KOPT-K1 (cell line): Measurements from ENCODE around the gene KCTD10.
"Not testable (repeated sequence)": the region's sequence is repeated elsewhere in the genome, so short reads cannot be mapped to it uniquely, and the experiment has no call there.

ENCODE experiments used
- H3K27ac ChIP-seq: fragments of 200-600 bp; sonication (generic); 2 replicates; pipeline ENCODE4 v1.5.1; 2016; ENCODE audit warnings: antibody characterized with exemption, mild to moderate bottlenecking, low read depth, low read length; ENCODE audit not compliant: poor library complexity, severe bottlenecking
- H3K36me3 ChIP-seq: fragments of 200-600 bp; sonication (generic); 2 replicates; pipeline ENCODE4 v1.5.1; 2017; ENCODE audit warnings: antibody characterized with exemption, mild to moderate bottlenecking, low read length, moderate library complexity; ENCODE audit not compliant: insufficient read depth
- H3K9me3 ChIP-seq: fragments of 200-600 bp; sonication (generic); 2 replicates; pipeline ENCODE4 v1.5.1; 2017; ENCODE audit warnings: antibody characterized with exemption, low read length, mild to moderate bottlenecking; ENCODE audit not compliant: insufficient read depth, poor library complexity, severe bottlenecking

Gene KCTD10

DNA sequence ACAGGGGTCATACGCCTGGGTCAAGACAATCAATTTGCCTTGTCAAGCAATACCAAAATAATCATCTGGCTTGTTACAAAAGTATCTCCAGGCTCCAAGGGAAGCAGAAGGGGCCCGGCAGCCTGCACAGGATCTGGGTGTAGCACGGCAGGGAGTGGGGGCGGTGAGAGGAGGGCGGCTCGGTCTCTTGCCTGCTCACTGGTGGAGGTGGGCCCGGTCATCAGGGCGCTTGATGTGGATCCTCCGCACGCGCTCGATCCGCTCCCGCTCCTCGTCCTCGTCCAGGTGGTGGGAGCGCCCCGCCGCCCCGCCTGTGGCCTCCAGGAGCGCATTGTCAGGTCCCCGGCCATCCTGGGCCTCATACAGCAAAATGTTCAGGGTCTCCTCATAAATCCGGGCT, 25.7 kb downstream of the KCTD10 start:
- Histone ChIP-seq H3K9me3 (no peaks in the 10 kb centered on the region), H3K27ac (no peak overlapping the region), H3K36me3 (peaks cover 96% of the 10 kb centered on the region)

- Histone ChIP-seq H3K9me3 (no peaks in the 10 kb centered on the region), H3K36me3 (peaks cover 92% of the 10 kb centered on the region), H3K27ac (no peak overlapping the region)
These were observed 26.1 kb downstream of the KCTD10 start for GRCh38 chr12:109450980-109451379.

GRCh38 chr12:109449845-109450532, 27.1 kb downstream of the KCTD10 start:
- no peak overlapping the region for H3K27ac ChIP-seq
- no peaks in the 10 kb centered on the region for H3K9me3 ChIP-seq
- H3K36me3 ChIP-seq, result peaks cover 86% of the 10 kb centered on the region

DNA sequence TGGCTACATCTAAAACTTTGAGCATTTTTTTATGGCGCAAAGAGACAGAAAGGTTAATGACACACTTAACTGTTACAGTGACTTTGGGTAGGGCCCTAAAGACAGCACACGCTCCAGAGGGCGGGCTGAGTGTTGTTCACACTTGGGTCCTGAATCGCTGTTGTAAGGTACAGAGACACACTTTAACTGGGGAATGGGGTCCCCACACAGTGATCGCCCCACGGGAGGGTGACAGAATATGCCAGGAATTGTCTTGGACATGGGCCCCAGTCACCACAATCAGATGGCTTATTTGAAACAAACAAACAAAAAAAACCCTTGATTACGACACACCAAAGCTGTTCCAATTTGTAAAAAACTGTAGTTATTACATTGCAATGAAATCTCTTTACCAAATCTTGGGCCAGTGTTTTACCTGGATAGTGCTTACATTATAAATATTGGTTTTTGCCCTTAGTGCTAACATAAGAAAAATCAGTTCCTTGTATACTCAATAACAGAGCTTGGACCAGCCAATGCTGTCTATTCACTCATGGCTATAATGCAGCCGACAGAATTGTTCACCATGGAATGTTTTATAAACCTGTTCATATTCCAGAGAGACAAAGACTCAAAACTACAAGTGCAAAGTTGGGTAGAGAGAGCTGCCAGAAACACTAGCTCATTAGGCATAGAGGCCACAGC, 28.3 kb downstream of the KCTD10 start:
- H3K9me3 ChIP-seq, result no peaks in the 10 kb centered on the region
- H3K36me3 ChIP-seq, result peaks cover 84% of the 10 kb centered on the region
- no peak overlapping the region for H3K27ac ChIP-seq

DNA sequence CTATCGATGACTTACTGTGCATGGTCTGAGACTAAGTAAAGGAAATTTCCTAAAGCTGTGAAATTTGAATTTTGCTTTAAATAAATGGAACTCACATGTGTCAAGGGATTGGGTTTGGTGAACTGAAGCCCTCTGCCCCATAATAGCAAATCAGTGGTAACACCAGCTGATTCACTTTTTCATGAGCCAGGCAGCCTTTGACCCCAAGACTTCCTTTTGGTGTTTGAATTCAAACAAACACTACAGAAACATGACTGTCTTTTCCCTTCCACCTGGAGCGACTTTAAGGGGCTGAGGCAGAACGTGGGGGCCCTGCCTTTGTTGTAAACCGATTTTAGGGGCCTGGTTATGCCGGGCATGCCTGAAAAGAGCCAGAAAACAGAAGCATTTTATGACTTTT, 28.8 kb downstream of the KCTD10 start:
- Histone ChIP-seq H3K36me3 (peaks cover 78% of the 10 kb centered on the region), H3K9me3 (no peaks in the 10 kb centered on the region), H3K27ac (no peak overlapping the region)

DNA sequence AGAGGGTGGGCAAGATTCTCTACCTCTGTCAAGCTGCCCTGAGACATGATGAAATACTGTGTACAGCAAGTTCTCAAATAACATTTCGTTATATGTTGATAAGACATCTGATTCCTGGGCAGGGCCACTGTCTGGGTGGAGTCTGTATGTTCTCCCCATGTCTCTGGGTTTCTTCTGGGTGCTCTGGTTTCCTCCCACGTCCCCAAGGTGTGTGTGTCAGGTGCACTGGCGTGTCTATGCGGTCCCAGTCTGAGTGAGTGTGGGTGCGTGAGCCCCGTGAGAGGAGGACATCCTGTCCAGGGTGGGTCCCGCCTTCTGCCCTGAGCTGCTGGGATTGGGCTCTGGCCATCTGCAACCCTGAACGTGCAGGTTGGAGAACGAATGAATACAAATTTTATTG, 29.6 kb downstream of the KCTD10 start:
- no peaks in the 10 kb centered on the region for H3K9me3 ChIP-seq
- H3K36me3 ChIP-seq, result peaks cover 70% of the 10 kb centered on the region
- H3K27ac ChIP-seq, result no peak overlapping the region

GRCh38 chr12:109446869-109447268, 30.2 kb downstream of the KCTD10 start:
- no peak overlapping the region for H3K27ac ChIP-seq
- H3K9me3 ChIP-seq, result no peaks in the 10 kb centered on the region
- H3K36me3 ChIP-seq, result peaks cover 64% of the 10 kb centered on the region

GRCh38 chr12:109445191-109445609, 31.9 kb downstream of the KCTD10 start:
- H3K27ac ChIP-seq, result no peak overlapping the region
- peaks cover 47% of the 10 kb centered on the region for H3K36me3 ChIP-seq
- H3K9me3 ChIP-seq, result no peaks in the 10 kb centered on the region

DNA sequence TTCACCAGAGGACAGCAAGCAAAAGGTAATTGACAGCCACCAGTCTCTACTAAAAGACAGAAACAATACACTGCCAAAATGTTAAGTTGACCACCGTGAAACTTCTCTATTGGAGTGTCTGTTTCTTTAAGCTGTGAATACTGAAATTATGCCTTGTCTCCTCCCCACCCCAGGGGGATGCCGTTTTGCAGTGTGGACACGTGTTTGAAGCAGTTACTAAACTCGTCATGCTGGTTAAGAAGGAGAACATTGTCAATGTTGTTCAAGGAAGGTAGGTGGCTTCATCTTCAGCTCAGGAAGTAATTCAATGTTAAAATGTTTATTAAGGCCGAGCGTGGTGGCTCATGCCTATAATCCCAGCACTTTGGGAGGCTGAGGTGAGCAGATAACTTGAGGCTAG, 32.8 kb downstream of the KCTD10 start:
- Histone ChIP-seq H3K9me3 (no peaks in the 10 kb centered on the region), H3K27ac (no peak overlapping the region), H3K36me3 (peaks cover 39% of the 10 kb centered on the region)

DNA sequence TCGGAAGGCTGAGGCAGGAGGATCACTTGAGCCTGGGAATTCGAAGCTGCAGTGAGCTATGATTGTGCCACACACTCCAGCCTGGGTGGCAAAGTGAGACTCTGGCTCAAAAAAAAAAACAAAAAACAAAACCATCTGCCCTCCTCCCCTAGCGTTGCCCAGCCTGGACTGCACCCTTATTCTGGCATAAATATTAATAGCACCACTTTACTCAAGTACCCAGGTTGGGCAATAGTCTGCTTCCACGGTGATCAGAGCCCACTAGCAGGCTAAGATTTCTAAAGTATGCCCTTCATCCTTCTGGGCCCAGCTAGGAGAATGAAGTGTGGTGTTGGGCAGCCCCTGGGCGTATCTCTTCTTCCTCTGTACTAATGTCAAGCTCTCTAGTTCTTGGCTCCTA, 33.3 kb downstream of the KCTD10 start:
- Histone ChIP-seq H3K27ac (no peak overlapping the region), H3K9me3 (no peaks in the 10 kb centered on the region)

GRCh38 chr12:109440851-109441490, 36.1 kb downstream of the KCTD10 start:
- H3K36me3 ChIP-seq, result peaks cover 13% of the 10 kb centered on the region; the same call in 1 of the 2 replicates
- no peaks in the 10 kb centered on the region for H3K9me3 ChIP-seq
- no peak overlapping the region for H3K27ac ChIP-seq

More for the DNA sequence above, 33.3 kb downstream of the KCTD10 start:
- peaks cover 35% of the 10 kb centered on the region for H3K36me3 ChIP-seq

DNA sequence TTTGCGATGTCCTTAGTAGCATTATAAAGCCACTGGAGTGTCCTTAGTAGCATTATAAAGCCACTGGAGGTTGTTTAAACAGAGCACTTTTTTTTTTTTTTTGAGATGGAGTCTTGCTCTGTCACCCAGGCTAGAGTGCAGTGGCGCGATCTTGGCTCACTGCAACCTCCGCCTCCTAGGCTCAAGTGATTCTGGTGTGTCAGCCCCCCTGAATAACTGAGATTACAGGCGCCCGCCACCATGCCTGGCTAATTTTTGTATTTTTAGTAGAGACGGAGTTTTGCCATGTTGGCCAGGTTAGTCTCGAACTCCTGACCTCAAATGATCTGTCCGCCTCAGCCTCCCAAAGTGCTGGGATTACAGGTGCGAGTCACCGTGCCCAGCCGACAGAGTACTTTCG, 37.1 kb downstream of the KCTD10 start:
- not testable (repeated sequence) for H3K36me3 ChIP-seq, H3K27ac ChIP-seq, H3K9me3 ChIP-seq

DNA sequence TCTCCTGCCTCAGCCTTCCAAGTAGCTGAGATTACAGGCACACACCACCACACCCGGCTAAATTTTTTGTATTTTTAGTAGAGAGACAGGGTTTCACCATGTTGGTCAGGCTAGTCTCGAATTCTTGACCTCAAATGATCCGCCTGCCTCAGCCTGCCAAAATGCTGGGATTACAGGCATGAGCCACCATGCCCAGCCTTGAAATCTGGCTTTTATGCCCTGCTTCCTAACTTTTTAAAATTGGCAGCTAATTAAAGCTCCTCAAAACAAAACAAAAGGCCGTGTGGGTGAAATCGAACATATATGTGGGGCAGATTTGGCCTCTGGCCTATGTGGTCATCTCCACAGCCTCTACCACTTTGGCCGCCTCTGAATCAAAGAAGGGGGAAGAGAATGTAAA, 37.9 kb downstream of the KCTD10 start:
- Histone ChIP-seq H3K9me3 (no peaks in the 10 kb centered on the region), H3K36me3 (0 out of 2 replicates have a peak, but pooled peaks cover under 1% of the 10 kb centered on the region), H3K27ac (no peak overlapping the region)

GRCh38 chr12:109436188-109436560, 40.9 kb downstream of the KCTD10 start:
- H3K27ac ChIP-seq, result no peak overlapping the region
- no peaks in the 10 kb centered on the region for H3K36me3 ChIP-seq
- no peaks in the 10 kb centered on the region for H3K9me3 ChIP-seq

- Histone ChIP-seq H3K27ac (no peak overlapping the region), H3K36me3 (no peaks in the 10 kb centered on the region), H3K9me3 (no peaks in the 10 kb centered on the region)
These were observed 41.5 kb downstream of the KCTD10 start for GRCh38 chr12:109435428-109436187.
